CD4-positive, alpha-beta memory T cell (primary cell): ENCODE data around the gene P4HA3. TPM values are rescaled to one million over a fixed set of nuclear protein-coding genes. Genes with fewer than 3 reads are reported as not detected.

ENCODE experiments used
- CTCF ChIA-PET: fragments of 350-600 bp; sonication (Branson Sonifier 250); formaldehyde crosslinking; loops from one replicate; lab custom pipeline; 2021; ENCODE audit warnings: inconsistent platforms; ENCODE audit not compliant: partially characterized antibody; lab: Charles Lee
- POLR2A ChIA-PET: fragments of 350-600 bp; sonication (Branson Sonifier 250); formaldehyde crosslinking; loops from one replicate; lab custom pipeline; 2021; ENCODE audit not compliant: partially characterized antibody; lab: Charles Lee
- DNase-seq, 5 donors: peaks; one replicate each; pipeline versions ENCODE4 v3.0.0 to v3.0.0-alpha.2; 2020 to 2022; ENCODE audit warnings: mixed read lengths in 1 of 5
- H3K27ac ChIP-seq: one replicate; pipeline ENCODE4 v1.7.0; 2013; ENCODE audit warnings: low read depth, low read length
- H3K27me3 ChIP-seq: 2 replicates; pipeline ENCODE4 v1.7.0; 2013; ENCODE audit warnings: mild to moderate bottlenecking, low read length, moderate library complexity; ENCODE audit not compliant: insufficient read depth
- H3K36me3 ChIP-seq: 2 replicates; pipeline ENCODE4 v1.7.0; 2013; ENCODE audit warnings: mild to moderate bottlenecking, low read length, moderate library complexity; ENCODE audit not compliant: insufficient read depth
- H3K4me1 ChIP-seq: 2 replicates; pipeline ENCODE4 v1.7.0; 2013; ENCODE audit warnings: mild to moderate bottlenecking, low read length, moderate library complexity; ENCODE audit not compliant: insufficient read depth
- H3K4me3 ChIP-seq, 2 donors: one replicate each; pipeline ENCODE4 v1.7.0; 2013; ENCODE audit warnings: low read length in 2 of 2, mild to moderate bottlenecking in 1 of 2
- H3K9me3 ChIP-seq, 2 donors: one replicate each; pipeline ENCODE4 v1.7.0; 2013; ENCODE audit warnings: low read length in 2 of 2, control low read depth in 1 of 2; ENCODE audit not compliant: control insufficient read depth in 1 of 2
- H3K27ac Mint-ChIP-seq, 7 donors: one replicate each; pipeline ENCODE4 v1.8.0; 2020 to 2021; ENCODE audit warnings: mixed read lengths in 7 of 7, mild to moderate bottlenecking in 6 of 7, inconsistent platforms in 3 of 7, moderate library complexity in 3 of 7
- H3K27me3 Mint-ChIP-seq, 2 donors: one replicate each; pipeline ENCODE4 v1.8.0; 2020 to 2021; ENCODE audit warnings: mixed read lengths in 2 of 2
- H3K36me3 Mint-ChIP-seq, 2 donors: one replicate each; pipeline ENCODE4 v1.8.0; 2020 to 2021; ENCODE audit warnings: mixed read lengths in 2 of 2, inconsistent platforms in 1 of 2, mild to moderate bottlenecking in 1 of 2
- H3K4me1 Mint-ChIP-seq, 4 donors: one replicate each; pipeline ENCODE4 v1.8.0; 2020 to 2021; ENCODE audit warnings: mixed read lengths in 4 of 4, mild to moderate bottlenecking in 1 of 4
- H3K4me3 Mint-ChIP-seq, 8 donors: one replicate each; pipeline ENCODE4 v1.8.0; 2020 to 2021; ENCODE audit warnings: mixed read lengths in 8 of 8, mild to moderate bottlenecking in 7 of 8, moderate library complexity in 6 of 8, inconsistent platforms in 3 of 8
- H3K9me3 Mint-ChIP-seq, 8 donors: one replicate each; pipeline ENCODE4 v1.8.0; 2020 to 2021; ENCODE audit warnings: mixed read lengths in 8 of 8, mild to moderate bottlenecking in 5 of 8, inconsistent platforms in 3 of 8, moderate library complexity in 1 of 8
- intact Hi-C: fragments of 100-400 bp; cut with micrococcal nuclease; formaldehyde crosslinking; loops from one replicate; pipeline ENCODE4 v1.15.1; 2023
- polyA plus RNA-seq, 2 donors: library from polyadenylated mRNA; unstranded; fragments of 300-500 nt; fragmentation: Illumina TruSeq; gene quantifications; one replicate each; pipeline ENCODE4 v1.2.3, GENCODE V29; 2021
- total RNA-seq, 2 experiments: library from RNA; stranded (reverse); gene quantifications; one replicate each; pipeline ENCODE4 v1.2.3, GENCODE V29; 2021

P4HA3 gene
- total and polyA plus RNA-seq, 4 experiments from 2014 or later = not detected

DNA sequence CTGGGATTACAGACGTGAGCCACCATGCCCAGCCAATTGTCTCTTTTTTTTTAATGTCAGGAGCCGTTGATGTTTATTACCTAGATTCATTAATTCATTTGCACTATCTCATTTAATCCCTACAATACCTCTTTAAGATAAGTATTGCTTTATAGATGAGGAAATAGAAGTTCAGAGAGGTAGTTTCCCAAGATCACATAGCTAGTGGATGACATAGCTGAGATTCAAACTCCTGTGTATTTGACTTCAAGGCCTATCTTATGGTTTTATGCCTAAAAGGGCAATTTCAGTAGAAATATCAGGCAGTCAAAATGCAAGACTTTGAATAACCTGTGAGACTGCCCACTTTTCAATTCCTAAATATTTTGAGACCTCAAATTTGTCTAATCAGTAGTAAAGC is 73.9 kb downstream of the P4HA3 start:
- DNase-seq = no peak
- no peaks in the 10 kb centered on the region for H3K27me3 ChIP-seq
- H3K27ac ChIP-seq = no peak overlapping the region
- H3K9me3 ChIP-seq = no peaks in the 10 kb centered on the region
- peaks cover 14% of the 10 kb centered on the region for H3K36me3 ChIP-seq
- H3K27me3 Mint-ChIP-seq = no peaks in the 10 kb centered on the region
- H3K4me1 Mint-ChIP-seq = peaks cover 0 to 8% (median 5%) of the 10 kb centered on the region in 4 donors
- no peak overlapping the region for H3K4me3 Mint-ChIP-seq
- peaks cover 38 to 39% of the 10 kb centered on the region in 2 donors for H3K36me3 Mint-ChIP-seq
- H3K4me3 ChIP-seq = no peak overlapping the region
- H3K9me3 Mint-ChIP-seq = no peaks in the 10 kb centered on the region
- intact Hi-C loops = no loop called here
- no peak overlapping the region for H3K27ac Mint-ChIP-seq
- H3K4me1 ChIP-seq = peaks cover 15% of the 10 kb centered on the region
- ChIA-PET POLR2A (no interaction called here), CTCF (interaction anchor here (1.1 kb wide), 1 partner anchor 18 kb away, joined by 6 read pairs; no protein-coding TSS in a partner anchor)

DNA sequence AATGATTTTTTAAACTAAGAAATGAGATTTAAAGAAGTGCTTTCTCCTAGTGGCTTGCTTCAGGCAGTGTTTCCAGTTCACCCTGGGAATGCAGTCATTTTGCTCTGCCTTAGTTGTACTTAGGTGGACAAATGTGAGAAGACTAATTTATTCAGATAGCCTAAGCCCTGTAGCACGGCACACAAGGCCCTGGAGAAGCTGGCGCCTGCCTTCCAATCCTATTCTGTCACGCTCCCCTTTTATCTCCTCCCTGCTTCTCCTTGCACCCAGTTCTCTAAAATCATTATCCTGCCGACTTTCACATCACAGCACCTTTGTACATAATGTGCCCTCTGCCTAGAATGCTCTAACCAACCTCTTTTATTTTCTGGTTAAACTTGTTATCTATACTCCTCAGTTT is 76.3 kb downstream of the P4HA3 start:
- H3K4me3 Mint-ChIP-seq = no peak overlapping the region
- intact Hi-C loops = no loop called here
- H3K27ac Mint-ChIP-seq = no peak overlapping the region
- ChIA-PET CTCF (no interaction called here), POLR2A (no interaction called here)
- Histone ChIP-seq H3K9me3 (no peaks in the 10 kb centered on the region), H3K27me3 (no peaks in the 10 kb centered on the region), H3K4me3 (no peak overlapping the region), H3K27ac (no peak overlapping the region), H3K36me3 (peaks cover 9% of the 10 kb centered on the region), H3K4me1 (peaks cover 32% of the 10 kb centered on the region)
- H3K27me3 Mint-ChIP-seq = no peaks in the 10 kb centered on the region
- no peaks in the 10 kb centered on the region for H3K9me3 Mint-ChIP-seq
- DNase-seq = no peak
- H3K4me1 Mint-ChIP-seq = peaks cover 13 to 24% (median 16%) of the 10 kb centered on the region in 4 donors
- peaks cover 28 to 32% of the 10 kb centered on the region in 2 donors for H3K36me3 Mint-ChIP-seq

DNA sequence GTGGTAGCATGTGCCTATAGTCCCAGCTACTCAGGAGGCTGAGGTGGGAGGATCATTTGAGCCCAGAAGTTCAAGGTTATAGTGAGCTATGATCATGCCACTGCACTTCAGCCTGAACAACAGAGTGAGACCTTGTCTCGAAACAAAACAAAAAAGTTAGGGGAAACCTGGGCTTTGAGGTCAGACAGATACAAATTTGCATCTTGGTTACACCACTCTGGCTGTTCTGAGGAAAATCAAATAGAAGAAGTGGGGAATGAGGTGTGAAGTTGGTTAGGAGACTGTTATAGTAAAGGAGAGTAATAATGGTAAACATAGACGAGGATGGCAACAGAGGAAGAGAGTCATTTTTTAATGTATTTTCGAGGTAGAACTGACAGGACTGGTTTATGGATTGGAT is 77.8 kb downstream of the P4HA3 start:
- H3K36me3 ChIP-seq = peaks cover 7% of the 10 kb centered on the region
- peaks cover 21 to 29% of the 10 kb centered on the region in 2 donors for H3K36me3 Mint-ChIP-seq
- no peaks in the 10 kb centered on the region for H3K9me3 Mint-ChIP-seq
- DNase-seq = no peak
- intact Hi-C loops = loop anchor here (2.0 kb wide), 1 partner anchor 63 kb away; the partner anchor contains the start of genes C2CD3 and PPME1
- no peak overlapping the region for H3K4me3 ChIP-seq
- H3K27me3 ChIP-seq = no peaks in the 10 kb centered on the region
- ChIA-PET CTCF (no interaction called here), POLR2A (no interaction called here)
- no peaks in the 10 kb centered on the region for H3K9me3 ChIP-seq
- H3K4me1 Mint-ChIP-seq = peaks cover 13 to 24% (median 17%) of the 10 kb centered on the region in 4 donors
- H3K4me1 ChIP-seq = peaks cover 32% of the 10 kb centered on the region
- peak overlapping the region; percentile 35 for H3K27ac ChIP-seq
- H3K27ac Mint-ChIP-seq = no peak overlapping the region
- H3K27me3 Mint-ChIP-seq = no peaks in the 10 kb centered on the region
- no peak overlapping the region for H3K4me3 Mint-ChIP-seq

DNA sequence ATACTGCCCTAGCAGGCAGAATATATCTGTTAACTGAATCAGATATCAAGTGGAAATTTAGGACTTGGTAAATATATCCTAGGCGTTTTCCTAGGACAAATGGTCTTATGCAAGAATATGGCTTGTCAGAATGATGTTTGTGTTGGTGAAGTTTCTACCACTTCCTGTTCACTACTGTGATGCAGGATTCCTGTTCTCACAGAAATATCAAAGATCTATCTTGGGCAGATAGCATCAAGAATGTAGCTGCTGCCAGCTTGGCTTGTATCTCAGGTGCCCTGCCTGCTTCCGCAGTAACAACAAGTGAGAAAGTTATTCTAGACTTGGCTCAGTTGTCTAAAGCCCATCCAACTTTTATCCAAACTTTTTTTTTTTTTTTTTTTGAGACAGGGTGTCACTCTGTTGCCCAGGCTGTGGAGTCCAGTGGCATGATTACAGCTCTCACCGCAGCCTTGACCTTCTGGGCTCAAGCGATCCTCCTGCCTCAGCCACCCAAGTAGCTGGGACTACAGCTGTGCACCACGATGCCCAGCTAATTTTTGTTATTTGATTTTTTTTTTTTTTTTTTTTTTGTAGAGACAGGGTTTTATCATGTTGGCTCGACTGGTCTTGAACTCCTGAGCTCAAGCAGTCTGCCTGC is 79.0 kb downstream of the P4HA3 start:
- intact Hi-C loops = loop anchor here (1.0 to 2.0 kb wide), 2 partner anchors 23 to 62 kb away; partner anchors contain the start of genes C2CD3 and PPME1
- peak overlapping the region; percentile 29 for H3K27ac ChIP-seq
- no peaks in the 10 kb centered on the region for H3K9me3 ChIP-seq
- POLR2A ChIA-PET = interaction anchor here (0.6 to 2.8 kb wide), 8 partner anchors 8 to 870 kb away, joined by 3 to 18 read pairs (median 4); partner anchors contain the start of genes C2CD3 and PPME1
- peaks cover 7% of the 10 kb centered on the region for H3K36me3 ChIP-seq
- Mint-ChIP-seq H3K27me3 (no peaks in the 10 kb centered on the region), H3K27ac (peak overlapping the region in 6 of 7 donors; percentile 27 to 96 (median 90)), H3K9me3 (no peaks in the 10 kb centered on the region), H3K4me1 (peaks cover 13 to 24% (median 17%) of the 10 kb centered on the region in 4 donors), H3K36me3 (peaks cover 20 to 24% of the 10 kb centered on the region in 2 donors), H3K4me3 (peak overlapping the region in 7 of 8 donors; percentile 0 to 64 (median 21))
- peaks cover 32% of the 10 kb centered on the region for H3K4me1 ChIP-seq
- H3K27me3 ChIP-seq = no peaks in the 10 kb centered on the region
- CTCF ChIA-PET = interaction anchor here (0.7 to 1.5 kb wide), 5 partner anchors 13 to 185 kb away, joined by 3 to 10 read pairs (median 3); no protein-coding TSS in a partner anchor
- peak; percentile 46 to 68 (median 52) for DNase-seq
- peak overlapping the region in 1 of 2 donors; percentile 16 for H3K4me3 ChIP-seq

DNA sequence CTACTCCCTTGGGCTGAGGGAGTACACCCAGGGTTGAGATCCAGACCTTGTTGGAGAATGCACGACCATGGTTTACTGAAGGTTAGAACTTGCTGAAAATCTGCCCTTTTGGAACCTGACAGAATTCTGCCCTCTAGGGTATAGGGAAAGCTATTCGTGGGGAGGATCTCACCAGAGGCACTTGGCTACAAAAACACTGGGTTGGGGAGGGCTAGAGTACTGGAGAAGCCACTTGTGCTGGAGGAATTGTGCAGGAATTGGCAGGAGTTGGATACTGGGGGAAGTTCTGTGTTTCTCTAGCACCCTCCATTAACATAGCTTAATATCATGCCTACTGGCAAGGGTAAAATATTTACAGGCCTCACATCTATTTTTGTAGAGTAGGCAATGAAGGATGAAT is 84.5 kb downstream of the P4HA3 start:
- no peak for DNase-seq
- no peaks in the 10 kb centered on the region for H3K9me3 ChIP-seq
- Mint-ChIP-seq H3K4me1 (peaks cover 5 to 10% (median 9%) of the 10 kb centered on the region in 4 donors), H3K9me3 (peaks cover 0 to 3% (median 0%) of the 10 kb centered on the region in 8 donors), H3K27me3 (no peaks in the 10 kb centered on the region), H3K4me3 (peak overlapping the region in 1 of 8 donors; percentile 49), H3K27ac (peak overlapping the region in 1 of 7 donors; percentile 14), H3K36me3 (peaks cover 35 to 36% of the 10 kb centered on the region in 2 donors)
- peaks cover 11% of the 10 kb centered on the region for H3K4me1 ChIP-seq
- H3K36me3 ChIP-seq = no peaks in the 10 kb centered on the region
- no peaks in the 10 kb centered on the region for H3K27me3 ChIP-seq
- ChIA-PET POLR2A (no interaction called here), CTCF (no interaction called here)
- intact Hi-C loops = no loop called here
- no peak overlapping the region for H3K4me3 ChIP-seq
- no peak overlapping the region for H3K27ac ChIP-seq

DNA sequence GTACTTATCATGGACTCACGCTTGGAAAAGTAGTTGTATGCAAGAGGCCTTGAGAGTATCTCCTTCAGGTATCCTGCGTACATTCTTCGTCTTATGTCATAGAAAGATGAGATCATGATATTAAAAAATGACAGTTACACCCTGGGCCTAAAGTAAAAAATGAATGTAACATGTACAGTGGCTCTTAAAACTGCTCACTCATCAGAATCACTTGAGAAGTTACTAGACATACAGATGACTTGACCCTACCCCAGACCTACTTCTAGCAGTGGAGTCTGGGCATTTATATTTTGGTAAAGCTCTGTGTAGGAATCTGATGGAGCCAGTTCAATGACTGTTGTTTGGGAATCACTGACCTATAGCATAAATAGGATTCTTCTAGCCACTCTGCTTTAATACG is 85.9 kb downstream of the P4HA3 start:
- ChIA-PET POLR2A (no interaction called here), CTCF (no interaction called here)
- Histone ChIP-seq H3K36me3 (no peaks in the 10 kb centered on the region), H3K27ac (no peak overlapping the region), H3K4me3 (no peak overlapping the region), H3K27me3 (no peaks in the 10 kb centered on the region), H3K4me1 (no peaks in the 10 kb centered on the region), H3K9me3 (no peaks in the 10 kb centered on the region)
- peaks cover 0 to 5% (median 0%) of the 10 kb centered on the region in 8 donors for H3K9me3 Mint-ChIP-seq
- intact Hi-C loops = no loop called here
- DNase-seq = no peak
- H3K36me3 Mint-ChIP-seq = peaks cover 32 to 36% of the 10 kb centered on the region in 2 donors
- no peaks in the 10 kb centered on the region for H3K27me3 Mint-ChIP-seq
- H3K27ac Mint-ChIP-seq = no peak overlapping the region
- peaks cover 0 to 3% (median 0%) of the 10 kb centered on the region in 4 donors for H3K4me1 Mint-ChIP-seq
- H3K4me3 Mint-ChIP-seq = no peak overlapping the region

DNA sequence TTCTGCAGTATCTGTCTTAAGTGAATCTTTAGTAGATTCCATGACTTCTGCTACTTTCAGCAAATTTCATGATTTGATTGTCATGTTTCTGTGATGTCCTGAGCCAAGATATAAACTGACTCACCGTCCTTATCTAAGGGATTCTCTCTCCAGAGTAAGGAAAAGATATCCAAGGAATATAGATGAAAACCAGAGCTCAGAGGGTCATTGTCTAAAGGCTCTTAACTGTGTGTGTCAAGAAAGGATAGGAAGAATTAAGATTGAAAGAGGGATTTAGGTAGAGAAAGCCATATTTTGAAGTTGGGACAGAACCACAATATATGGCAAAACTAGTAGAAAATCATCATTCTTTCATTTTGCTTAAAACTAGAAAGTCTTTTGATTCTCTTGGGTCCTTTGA is 89.6 kb downstream of the P4HA3 start:
- Mint-ChIP-seq H3K27me3 (no peaks in the 10 kb centered on the region), H3K9me3 (peaks cover 0 to 5% (median 0%) of the 10 kb centered on the region in 8 donors), H3K27ac (peak overlapping the region in 1 of 7 donors; percentile 60), H3K4me1 (peaks cover 0 to 2% (median 0%) of the 10 kb centered on the region in 4 donors), H3K4me3 (no peak overlapping the region), H3K36me3 (peaks cover 17 to 22% of the 10 kb centered on the region in 2 donors)
- no peaks in the 10 kb centered on the region for H3K4me1 ChIP-seq
- no peaks in the 10 kb centered on the region for H3K36me3 ChIP-seq
- ChIA-PET CTCF (no interaction called here), POLR2A (interaction anchor here (1.7 kb wide), 1 partner anchor 10 kb away, joined by 4 read pairs; no protein-coding TSS in a partner anchor)
- no peaks in the 10 kb centered on the region for H3K9me3 ChIP-seq
- intact Hi-C loops = no loop called here
- no peak overlapping the region for H3K4me3 ChIP-seq
- no peak for DNase-seq
- H3K27ac ChIP-seq = no peak overlapping the region
- H3K27me3 ChIP-seq = no peaks in the 10 kb centered on the region
